Activated CD4-positive, alpha-beta T cell treated with anti-CD3 and anti-CD28 coated beads for 1 hour (primary cell): ENCODE measurements around the gene SYNDIG1L.

Source experiments
- DNase-seq: peaks from one replicate; pipeline ENCODE4 v3.0.0-alpha.2; 2020

Gene SYNDIG1L

GRCh38 chr14:74427651-74428050 lies 1.6 kb upstream of the SYNDIG1L start:
- DNase-seq = no peak

GRCh38 chr14:74425525-74426201 lies 347 bp downstream of the SYNDIG1L start:
- peak; percentile 19 for DNase-seq

GRCh38 chr14:74424606-74425005 lies 1.4 kb downstream of the SYNDIG1L start:
- DNase-seq = no peak

- no peak for DNase-seq
Observed at GRCh38 chr14:74423246-74423645, 2.8 kb downstream of the SYNDIG1L start.

- no peak for DNase-seq
Observed at GRCh38 chr14:74421981-74422380, 4.0 kb downstream of the SYNDIG1L start.

GRCh38 chr14:74419086-74419485 lies 6.9 kb downstream of the SYNDIG1L start:
- no peak for DNase-seq

- no peak for DNase-seq
Observed at GRCh38 chr14:74418031-74418430, 8.0 kb downstream of the SYNDIG1L start.

GRCh38 chr14:74417611-74418010 lies 8.4 kb downstream of the SYNDIG1L start:
- no peak for DNase-seq

GRCh38 chr14:74417201-74417600 lies 8.8 kb downstream of the SYNDIG1L start:
- DNase-seq = no peak

GRCh38 chr14:74415115-74415437 lies 10.9 kb downstream of the SYNDIG1L start:
- DNase-seq = no peak

GRCh38 chr14:74414403-74415114 lies 11.5 kb downstream of the SYNDIG1L start:
- no peak for DNase-seq

- DNase-seq = no peak
Observed at GRCh38 chr14:74413627-74414026, 12.4 kb downstream of the SYNDIG1L start.

GRCh38 chr14:74412753-74413152 lies 13.3 kb downstream of the SYNDIG1L start:
- DNase-seq = no peak

GRCh38 chr14:74411671-74412070 lies 14.3 kb downstream of the SYNDIG1L start:
- no peak for DNase-seq

GRCh38 chr14:74409441-74409840 lies 16.6 kb downstream of the SYNDIG1L start:
- no peak for DNase-seq

GRCh38 chr14:74408870-74409269 lies 17.1 kb downstream of the SYNDIG1L start:
- DNase-seq = no peak

GRCh38 chr14:74407801-74408154 lies 18.2 kb downstream of the SYNDIG1L start:
- no peak for DNase-seq

- DNase-seq = no peak
Observed at GRCh38 chr14:74407021-74407800, 18.8 kb downstream of the SYNDIG1L start.

- no peak for DNase-seq
Observed at GRCh38 chr14:74405663-74406062, 20.3 kb downstream of the SYNDIG1L start.

- no peak for DNase-seq
Observed at GRCh38 chr14:74404435-74404834, 21.6 kb downstream of the SYNDIG1L start.

GRCh38 chr14:74403619-74404417 lies 22.2 kb downstream of the SYNDIG1L start:
- DNase-seq = no peak

GRCh38 chr14:74402401-74403251 lies 23.4 kb downstream of the SYNDIG1L start:
- DNase-seq = no peak
